Neuronal stem cell (in vitro differentiated cells): ENCODE data around the gene DBNDD2.

Experiments
- DNase-seq: peaks from one replicate; pipeline ENCODE4 v3.0.0-alpha.2; 2013; ENCODE audit warnings: low spot score
- H2AFZ ChIP-seq: one replicate; pipeline ENCODE4 v1.6.1; 2013; ENCODE audit warnings: mild to moderate bottlenecking, low read length, inconsistent platforms
- H2AK5ac ChIP-seq: 2 replicates; pipeline ENCODE4 v1.6.1; 2013; ENCODE audit warnings: low read depth, mild to moderate bottlenecking, inconsistent platforms, low read length, moderate library complexity, mixed read lengths
- H2BK120ac ChIP-seq: 2 replicates; pipeline ENCODE4 v1.6.1; 2013; ENCODE audit warnings: low read depth, mild to moderate bottlenecking, inconsistent platforms, low read length, moderate library complexity, mixed read lengths
- H2BK12ac ChIP-seq: one replicate; pipeline ENCODE4 v1.6.1; 2013; ENCODE audit warnings: low read length, inconsistent platforms
- H2BK15ac ChIP-seq: 2 replicates; pipeline ENCODE4 v1.6.1; 2013; ENCODE audit warnings: mild to moderate bottlenecking, low read length, inconsistent platforms, mixed read lengths
- H2BK5ac ChIP-seq: one replicate; pipeline ENCODE4 v1.6.1; 2013; ENCODE audit warnings: inconsistent platforms, mild to moderate bottlenecking, low read length, moderate library complexity
- H3K14ac ChIP-seq: one replicate; pipeline ENCODE4 v1.6.1; 2013; ENCODE audit warnings: low read length, inconsistent platforms
- H3K18ac ChIP-seq: 2 replicates; pipeline ENCODE4 v1.6.1; 2013; ENCODE audit warnings: low read length, inconsistent platforms
- H3K23ac ChIP-seq: 2 replicates; pipeline ENCODE4 v1.6.1; 2013; ENCODE audit warnings: low read depth, mild to moderate bottlenecking, mixed read lengths, low read length, inconsistent platforms; ENCODE audit not compliant: poor library complexity
- H3K27ac ChIP-seq: replicated peaks from 3 replicates; pipeline ENCODE4 v1.5.1; 2013; ENCODE audit warnings: low read length, inconsistent platforms
- H3K27me3 ChIP-seq, 3 experiments: 2 replicates each; pipeline ENCODE4 v1.6.1; 2013; ENCODE audit warnings: low read length in 3 of 3, mild to moderate bottlenecking in 2 of 3, inconsistent platforms in 1 of 3, low read depth in 1 of 3, mixed read lengths in 1 of 3, moderate library complexity in 1 of 3; ENCODE audit not compliant: control insufficient read depth in 3 of 3, insufficient read depth in 3 of 3
- H3K36me3 ChIP-seq, 2 donors: replicated peaks in 1 of 2; 2 replicates each; pipeline ENCODE4 v1.6.1; 2013; ENCODE audit warnings: low read length in 2 of 2; ENCODE audit not compliant: control insufficient read depth in 2 of 2, insufficient read depth in 2 of 2
- H3K4ac ChIP-seq: 2 replicates; pipeline ENCODE4 v1.6.1; 2013; ENCODE audit warnings: inconsistent platforms, mild to moderate bottlenecking, low read length, moderate library complexity
- H3K4me1 ChIP-seq, 2 donors: 1 replicate in 1 of 2; 2 replicates in 1 of 2; pipeline ENCODE4 v1.6.1; 2013; ENCODE audit warnings: low read length in 2 of 2, low read depth in 1 of 2; ENCODE audit not compliant: control insufficient read depth in 2 of 2, insufficient read depth in 1 of 2
- H3K4me2 ChIP-seq: one replicate; pipeline ENCODE4 v1.6.1; 2013; ENCODE audit warnings: mild to moderate bottlenecking, low read length, inconsistent platforms; ENCODE audit not compliant: insufficient read depth, poor library complexity, severe bottlenecking
- H3K4me3 ChIP-seq, 2 donors: 2 replicates each; pipeline ENCODE4 v1.5.1; 2013; ENCODE audit warnings: low read length in 2 of 2, mild to moderate bottlenecking in 2 of 2, inconsistent platforms in 1 of 2, moderate library complexity in 1 of 2
- H3K79me1 ChIP-seq: one replicate; pipeline ENCODE4 v1.6.1; 2013; ENCODE audit warnings: low read depth, mild to moderate bottlenecking, inconsistent platforms, low read length, moderate library complexity
- H3K9ac ChIP-seq: one replicate; pipeline ENCODE4 v1.6.1; 2013; ENCODE audit warnings: mild to moderate bottlenecking, low read depth, low read length, inconsistent platforms; ENCODE audit not compliant: poor library complexity
- H3K9me3 ChIP-seq, 2 donors: replicated peaks in 1 of 2; 2 replicates each; pipeline versions ENCODE3 to v1.6.1; 2013; ENCODE audit warnings: low read length in 2 of 2, mild to moderate bottlenecking in 2 of 2, inconsistent platforms in 1 of 2, low read depth in 1 of 2, mixed read lengths in 1 of 2, moderate library complexity in 1 of 2; ENCODE audit not compliant: control insufficient read depth in 2 of 2, insufficient read depth in 1 of 2
- H4K8ac ChIP-seq: one replicate; pipeline ENCODE4 v1.6.1; 2013; ENCODE audit warnings: low read depth, mild to moderate bottlenecking, inconsistent platforms, low read length, moderate library complexity
- H4K91ac ChIP-seq: one replicate; pipeline ENCODE4 v1.6.1; 2013; ENCODE audit warnings: low read length, low read depth, mild to moderate bottlenecking, inconsistent platforms; ENCODE audit not compliant: poor library complexity
- WGBS, 2 donors: extraction: QIAGEN DNeasy Blood & Tissue Kit; methylation state at CpG; one replicate each; pipeline ENCODE4 v1.1.7; 2013; ENCODE audit warnings: missing lambda C conversion rate in 2 of 2, mixed read lengths in 1 of 2; ENCODE audit not compliant: insufficient read length in 2 of 2, insufficient replicate concordance in 1 of 2; ENCODE audit errors: extremely low coverage in 2 of 2; 5-methylcytosine and 5-hydroxymethylcytosine counted together

Gene DBNDD2

DNA sequence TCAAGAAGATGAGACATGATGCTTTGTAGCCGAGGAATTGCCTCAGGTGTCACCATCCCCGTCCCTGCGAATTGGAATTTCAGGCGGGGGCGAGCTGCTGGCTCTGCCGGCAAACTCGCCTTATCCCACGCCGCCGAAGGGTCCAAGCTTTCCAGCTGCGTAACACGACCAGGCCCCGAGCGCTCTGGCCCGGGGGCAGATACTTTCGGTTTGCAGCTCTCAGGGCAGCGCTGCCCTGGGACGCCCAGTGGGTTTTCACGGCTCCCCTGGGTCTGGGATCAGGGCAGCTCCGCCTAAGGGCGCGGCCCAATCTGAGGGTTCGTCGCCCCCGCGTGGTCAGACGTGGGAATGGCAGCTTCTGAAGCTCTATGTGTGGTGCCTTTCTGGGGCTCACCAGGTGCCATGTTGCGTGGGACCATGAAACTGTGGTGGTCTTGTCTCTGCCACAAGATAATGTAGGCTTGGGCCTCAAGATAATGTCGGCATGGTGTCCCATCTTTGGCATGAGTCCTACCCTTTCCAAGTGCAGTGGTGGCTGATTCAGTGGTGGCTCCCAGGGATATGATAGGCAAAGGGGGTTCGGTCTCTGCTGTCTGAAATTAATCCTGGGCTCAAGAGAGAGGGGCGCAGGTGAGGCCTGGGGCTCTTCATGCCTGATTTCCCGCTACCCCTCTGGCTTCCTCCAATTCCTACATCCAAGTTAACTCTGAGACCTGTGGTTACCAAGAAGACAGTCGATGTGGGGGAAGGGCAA is 28.8 kb downstream of the DBNDD2 start:
- Histone ChIP-seq H3K36me3 (no peaks in the 10 kb centered on the region), H3K23ac (no peak overlapping the region), H3K9me3 (no peaks in the 10 kb centered on the region), H2BK12ac (no peak overlapping the region), H2BK5ac (no peak overlapping the region), H3K4me2 (peak overlapping the region; percentile 98), H3K27me3 (no peaks in the 10 kb centered on the region), H3K9ac (peak overlapping the region; percentile 24), H2AFZ (peak overlapping the region; percentile 96), H2BK15ac (peak overlapping the region; percentile 9), H3K79me1 (no peaks in the 10 kb centered on the region), H4K91ac (peak overlapping the region; percentile 69), H3K14ac (no peak overlapping the region), H3K18ac (peak overlapping the region; percentile 88), H3K27ac (no peak overlapping the region), H2BK120ac (no peak overlapping the region), H3K4me3 (peak overlapping the region; percentile 42 to 76), H2AK5ac (peak overlapping the region; percentile 24), H3K4ac (no peak overlapping the region), H3K4me1 (peaks cover 0 to 1% of the 10 kb centered on the region in 2 donors), H4K8ac (no peak overlapping the region)
- peak; percentile 80 for DNase-seq
- no CpG with 5 or more reads among the region's 33 CpGs for WGBS, 2 donors

GRCh38 chr20:45440424-45440823 is 32.3 kb downstream of the DBNDD2 start:
- Histone ChIP-seq H3K9ac (no peak overlapping the region), H4K8ac (no peak overlapping the region), H2BK120ac (no peak overlapping the region), H3K79me1 (no peaks in the 10 kb centered on the region), H3K14ac (no peak overlapping the region), H2BK15ac (no peak overlapping the region), H3K27ac (no peak overlapping the region), H3K23ac (no peak overlapping the region), H3K9me3 (no peaks in the 10 kb centered on the region), H3K4ac (no peak overlapping the region), H3K27me3 (peaks cover 0 to 9% (median 0%) of the 10 kb centered on the region in 3 experiments), H2BK5ac (no peak overlapping the region), H2BK12ac (no peak overlapping the region), H3K4me2 (no peak overlapping the region), H3K36me3 (no peaks in the 10 kb centered on the region), H3K4me3 (no peak overlapping the region), H3K4me1 (peaks cover 0 to 1% of the 10 kb centered on the region in 2 donors), H3K18ac (no peak overlapping the region), H2AK5ac (no peak overlapping the region), H4K91ac (no peak overlapping the region), H2AFZ (no peak overlapping the region)
- WGBS, 2 donors = no CpG with 5 or more reads among the region's 3 CpGs
- no peak for DNase-seq

- no peak overlapping the region for H2AK5ac ChIP-seq
- H2AFZ ChIP-seq = no peak overlapping the region
- H3K79me1 ChIP-seq = no peaks in the 10 kb centered on the region
- no peak overlapping the region for H3K4me3 ChIP-seq
- H2BK5ac ChIP-seq = no peak overlapping the region
- no peak overlapping the region for H3K27ac ChIP-seq
- DNase-seq = no peak
- H3K9me3 ChIP-seq = no peaks in the 10 kb centered on the region
- H4K91ac ChIP-seq = no peak overlapping the region
- no peaks in the 10 kb centered on the region for H3K36me3 ChIP-seq
- WGBS, 2 donors = no CpG with 5 or more reads among the region's 5 CpGs
- no peak overlapping the region for H3K23ac ChIP-seq
- H2BK15ac ChIP-seq = no peak overlapping the region
- no peak overlapping the region for H4K8ac ChIP-seq
- no peak overlapping the region for H3K18ac ChIP-seq
- no peak overlapping the region for H3K4ac ChIP-seq
- no peaks in the 10 kb centered on the region for H3K4me1 ChIP-seq
- H3K27me3 ChIP-seq = peaks cover 0 to 9% (median 0%) of the 10 kb centered on the region in 3 experiments
- no peak overlapping the region for H3K14ac ChIP-seq
- H3K4me2 ChIP-seq = no peak overlapping the region
- no peak overlapping the region for H2BK12ac ChIP-seq
- no peak overlapping the region for H2BK120ac ChIP-seq
- no peak overlapping the region for H3K9ac ChIP-seq
These were observed 33.0 kb downstream of the DBNDD2 start for GRCh38 chr20:45440891-45441685.

DNA sequence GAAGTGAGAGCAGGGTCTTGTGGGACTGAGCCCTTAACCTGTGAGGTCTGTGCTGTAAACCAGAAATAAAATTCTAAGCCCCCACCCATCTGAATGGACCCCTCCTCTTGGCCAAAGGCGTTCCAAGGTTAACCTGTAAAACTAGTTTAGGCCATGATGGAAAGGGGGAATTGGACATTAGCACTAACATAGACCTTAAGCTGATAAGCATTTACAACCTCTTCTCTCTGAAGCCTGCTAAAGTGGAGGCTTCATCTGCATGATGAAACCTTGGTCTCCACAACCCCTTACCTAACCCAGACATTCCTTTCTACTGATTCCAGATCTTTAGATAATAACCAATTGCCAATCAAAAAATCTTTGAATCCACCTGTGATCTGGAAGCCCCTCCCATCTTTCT is 33.7 kb downstream of the DBNDD2 start:
- Histone ChIP-seq H3K18ac (no peak overlapping the region), H2AFZ (no peak overlapping the region), H3K36me3 (no peaks in the 10 kb centered on the region), H4K8ac (no peak overlapping the region), H3K4me2 (no peak overlapping the region), H3K27me3 (peaks cover 0 to 9% (median 0%) of the 10 kb centered on the region in 3 experiments), H3K23ac (no peak overlapping the region), H3K14ac (no peak overlapping the region), H3K79me1 (no peaks in the 10 kb centered on the region), H3K4me1 (no peaks in the 10 kb centered on the region), H3K4ac (no peak overlapping the region), H3K27ac (no peak overlapping the region), H3K9ac (no peak overlapping the region), H3K9me3 (no peaks in the 10 kb centered on the region), H2BK5ac (no peak overlapping the region), H2BK15ac (no peak overlapping the region), H3K4me3 (no peak overlapping the region), H2BK120ac (no peak overlapping the region), H2BK12ac (no peak overlapping the region), H4K91ac (no peak overlapping the region), H2AK5ac (no peak overlapping the region)
- DNase-seq = no peak
- WGBS, 2 donors = no CpG with 5 or more reads among the region's 1 CpG
